ENCODE results near the gene LMOD3. TPM values are rescaled to one million over a fixed set of nuclear protein-coding genes. Genes with fewer than 3 reads are reported as not detected.
A peak's percentile ranks its signal among the peaks of the same experiment; 100 is the strongest.

Gene LMOD3
- total RNA-seq, 1 donor from 2014 or later: not detected

- Histone ChIP-seq H3K27ac (no peak overlapping the region), H4K20me1 (ENCODE audit: low read depth) (no peaks in the 10 kb centered on the region), H3K4me3 (no peak overlapping the region), H3K79me2 (ENCODE audit: low read depth) (no peaks in the 10 kb centered on the region), H3K27me3 (no peaks in the 10 kb centered on the region), H2AFZ (replicated peaks) (no peak overlapping the region), H3K4me1 (no peaks in the 10 kb centered on the region), H3K36me3 (no peaks in the 10 kb centered on the region), H3K9ac (no peak overlapping the region), H3F3A (ENCODE audit: low read depth) (no peaks in the 10 kb centered on the region), H3K4me2 (no peak overlapping the region), H3K9me3 (ENCODE audit: low read depth) (no peaks in the 10 kb centered on the region)
- Mint-ChIP-seq H3K27me3 (ENCODE audit: insufficient read depth, low read depth) (no peaks in the 10 kb centered on the region), H3K9me3 (no peaks in the 10 kb centered on the region), H3K4me1 (no peaks in the 10 kb centered on the region), H3K27ac (no peak overlapping the region), H3K4me3 (no peak overlapping the region), H3K36me3 (no peaks in the 10 kb centered on the region)
- DNase-seq (ENCODE audit: low spot score): no peak
- no peak for TF ChIP-seq EZH2phosphoT487 (IDR thresholded peaks at IDR 0.05)
- TF ChIP-seq EZH2 (IDR thresholded peaks at IDR 0.05): no peak
- TF ChIP-seq CTCF (IDR thresholded peaks at IDR 0.05): no peak
Observed at GRCh38 chr3:69165744-69166143, 43.3 kb upstream of the LMOD3 start.

- Mint-ChIP-seq H3K4me1 (no peaks in the 10 kb centered on the region), H3K27me3 (ENCODE audit: insufficient read depth, low read depth) (no peaks in the 10 kb centered on the region), H3K4me3 (no peak overlapping the region), H3K36me3 (no peaks in the 10 kb centered on the region), H3K9me3 (no peaks in the 10 kb centered on the region), H3K27ac (peak overlapping the region; percentile 6)
- Histone ChIP-seq H4K20me1 (ENCODE audit: low read depth) (no peaks in the 10 kb centered on the region), H3F3A (ENCODE audit: low read depth) (no peaks in the 10 kb centered on the region), H3K27ac (no peak overlapping the region), H3K9ac (no peak overlapping the region), H3K4me1 (no peaks in the 10 kb centered on the region), H3K27me3 (no peaks in the 10 kb centered on the region), H3K36me3 (no peaks in the 10 kb centered on the region), H3K9me3 (ENCODE audit: low read depth) (no peaks in the 10 kb centered on the region), H3K79me2 (ENCODE audit: low read depth) (no peaks in the 10 kb centered on the region), H3K4me3 (no peak overlapping the region), H2AFZ (replicated peaks) (no peak overlapping the region), H3K4me2 (no peak overlapping the region)
- no peak for DNase-seq (ENCODE audit: low spot score)
- no peak for TF ChIP-seq EZH2 (IDR thresholded peaks at IDR 0.05)
- TF ChIP-seq CTCF (IDR thresholded peaks at IDR 0.05): no peak
- no peak for TF ChIP-seq EZH2phosphoT487 (IDR thresholded peaks at IDR 0.05)
Observed at GRCh38 chr3:69164296-69164695, 41.9 kb upstream of the LMOD3 start.

DNA sequence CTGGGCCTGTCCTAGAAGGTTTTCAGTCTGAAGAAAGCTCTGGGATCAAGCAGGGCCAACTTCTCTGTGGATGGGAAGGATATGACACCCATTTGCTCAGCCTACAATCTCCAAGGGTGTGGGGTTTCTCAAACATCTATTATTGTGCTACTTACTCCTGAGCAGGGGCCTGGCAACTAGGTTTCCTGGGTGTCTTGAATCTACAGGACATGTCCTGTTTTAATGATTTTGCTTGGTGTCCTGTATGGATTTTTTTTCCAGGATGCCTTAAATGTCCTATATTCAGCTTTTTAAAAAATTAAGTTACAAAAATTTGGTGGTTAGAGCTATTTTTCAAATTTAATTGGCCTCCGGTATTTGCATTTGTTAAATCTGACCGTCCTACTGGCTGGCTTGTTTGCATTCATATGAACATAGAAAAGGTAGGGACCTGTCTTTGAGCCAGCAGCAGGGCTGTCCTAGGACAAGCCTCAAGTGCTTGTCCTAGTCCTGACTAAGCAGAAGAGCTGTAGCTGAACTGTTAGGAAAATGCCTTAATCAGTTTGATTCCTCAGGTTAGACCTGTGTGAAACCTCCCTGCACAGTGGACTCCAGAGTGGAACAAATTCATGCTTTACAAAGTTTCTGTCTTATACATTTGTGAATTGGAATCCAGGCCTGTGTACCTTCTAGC lies 40.0 kb upstream of the LMOD3 start:
- H3K27me3 Mint-ChIP-seq (ENCODE audit: insufficient read depth, low read depth): no peaks in the 10 kb centered on the region
- no peaks in the 10 kb centered on the region for H3K4me1 Mint-ChIP-seq
- Histone ChIP-seq H3K4me1 (no peaks in the 10 kb centered on the region), H3K36me3 (no peaks in the 10 kb centered on the region), H2AFZ (replicated peaks) (peak overlapping the region; percentile 36), H3F3A (ENCODE audit: low read depth) (no peaks in the 10 kb centered on the region), H3K4me3 (no peak overlapping the region), H3K4me2 (no peak overlapping the region), H3K79me2 (ENCODE audit: low read depth) (no peaks in the 10 kb centered on the region), H4K20me1 (ENCODE audit: low read depth) (no peaks in the 10 kb centered on the region), H3K27ac (no peak overlapping the region), H3K9ac (no peak overlapping the region), H3K27me3 (no peaks in the 10 kb centered on the region), H3K9me3 (ENCODE audit: low read depth) (no peaks in the 10 kb centered on the region)
- H3K27ac Mint-ChIP-seq: no peak overlapping the region
- H3K36me3 Mint-ChIP-seq: no peaks in the 10 kb centered on the region
- no peaks in the 10 kb centered on the region for H3K9me3 Mint-ChIP-seq
- TF ChIP-seq CTCF (IDR thresholded peaks at IDR 0.05): no peak
- no peak overlapping the region for H3K4me3 Mint-ChIP-seq
- DNase-seq (ENCODE audit: low spot score): no peak
